ENCODE results near the gene REX1BD. TPM values are rescaled to one million over a fixed set of nuclear protein-coding genes. Genes with fewer than 3 reads are reported as not detected.

REX1BD gene
- total and polyA plus RNA-seq, 2 of the 8 experiments (the other 6 are each of a cell fraction or from before 2014, with no cell fraction given), result 56.8 to 62.7 TPM

DNA sequence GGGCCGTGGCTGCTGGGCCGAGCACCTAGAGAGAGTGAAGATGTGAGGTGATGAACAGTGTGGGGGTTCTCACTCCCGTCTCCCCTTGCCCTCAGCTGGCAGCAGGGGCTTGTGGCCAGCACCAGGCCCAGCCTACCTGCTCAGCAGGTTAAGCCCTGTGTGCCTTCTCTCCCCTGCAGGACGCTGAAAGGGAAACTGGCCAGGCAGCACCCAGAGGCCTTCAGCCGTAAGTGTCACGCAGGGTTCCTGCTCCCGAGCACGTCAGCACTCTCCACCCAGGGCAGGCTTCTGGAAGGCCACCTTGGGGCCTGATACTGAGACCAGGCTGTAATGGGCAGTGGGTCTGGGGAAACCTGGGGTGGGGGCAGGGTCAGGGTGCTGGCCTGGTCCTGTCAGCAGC lies 21.6 kb upstream of the REX1BD start:
- Histone ChIP-seq H4K8ac (ENCODE audit: extremely low read depth, insufficient read depth, low read length) (no peak overlapping the region), H3K4me1 (replicated peaks in 1 of 4; ENCODE audit: control insufficient read depth in 3 of 4, insufficient read depth in 4 of 4, low read length in 3 of 4) (no peaks in the 10 kb centered on the region), H3K9ac (replicated peaks in 1 of 4; ENCODE audit: extremely low read depth in 1 of 4, low read depth in 3 of 4, low read length in 3 of 4) (no peak overlapping the region), H3K36me3 (ENCODE audit: control insufficient read depth in 2 of 4, insufficient read depth in 4 of 4, low read length in 3 of 4) (peaks cover 17 to 47% (median 35%) of the 10 kb centered on the region in 4 experiments), H3K23me2 (ENCODE audit: low read depth, low read length) (peaks cover 2% of the 10 kb centered on the region; the same call in 1 of the 2 replicates), H3K79me1 (ENCODE audit: low read depth, low read length) (no peaks in the 10 kb centered on the region), H2BK12ac (ENCODE audit: low read depth, low read length) (no peak overlapping the region), H3K4ac (replicated peaks; ENCODE audit: insufficient read length, low read depth, low read length) (no peak overlapping the region), H3K9me3 (ENCODE audit: insufficient read depth in 2 of 2, low read depth in 1 of 2, low read length in 1 of 2) (no peaks in the 10 kb centered on the region), H2BK20ac (ENCODE audit: low read length) (no peak overlapping the region), H2AK5ac (ENCODE audit: low read depth, low read length) (no peak overlapping the region), H3K4me3 (ENCODE audit: extremely low read depth in 1 of 4, insufficient read depth in 2 of 4, low read depth in 3 of 4, low read length in 4 of 4) (no peak overlapping the region), H3K23ac (ENCODE audit: insufficient read length) (no peak overlapping the region), H3K18ac (ENCODE audit: extremely low read depth, low read length) (no peak overlapping the region), H4K20me1 (replicated peaks in 1 of 2; ENCODE audit: control insufficient read depth in 1 of 2, insufficient read depth in 2 of 2, low read length in 2 of 2) (peaks cover 0 to 2% of the 10 kb centered on the region in 2 experiments), H3K4me2 (ENCODE audit: insufficient read depth in 1 of 2, low read depth in 2 of 2, low read length in 2 of 2) (no peak overlapping the region), H2BK15ac (ENCODE audit: low read length) (no peak overlapping the region), H2BK120ac (replicated peaks; ENCODE audit: low read depth, low read length) (no peak overlapping the region), H4K91ac (replicated peaks; ENCODE audit: insufficient read length, low read length) (no peak overlapping the region), H3K79me2 (ENCODE audit: control insufficient read depth in 1 of 2, insufficient read depth in 2 of 2, low read length in 2 of 2) (peaks cover under 1 to 2% of the 10 kb centered on the region in 2 experiments; a peak in 3 of 4 replicates), H3K56ac (replicated peaks; ENCODE audit: insufficient read length, low read depth, low read length) (no peak overlapping the region), H3K14ac (ENCODE audit: insufficient read length) (no peak overlapping the region), H3K27ac (ENCODE audit: low read depth, low read length) (no peak overlapping the region), H4K5ac (ENCODE audit: insufficient read length, low read depth, low read length) (no peak overlapping the region), H2AFZ (ENCODE audit: low read length) (no peak overlapping the region), H2BK5ac (ENCODE audit: low read depth, low read length) (no peak overlapping the region), H3K27me3 (replicated peaks in 1 of 4; ENCODE audit: control insufficient read depth in 3 of 4, extremely low read depth in 1 of 4, insufficient read depth in 3 of 4, low read length in 3 of 4) (no peaks in the 10 kb centered on the region)
- 94% methylated on average over 8 of the region's 8 CpGs; no CpG with 5 or more reads in 1 of the 2 experiments for WGBS, 2 experiments (ENCODE audit: extremely low coverage in 1 of 2, insufficient coverage in 1 of 2, insufficient read length in 1 of 2, insufficient replicate concordance in 2 of 2, low coverage in 1 of 2, low lambda C conversion rate in 2 of 2, missing lambda C conversion rate in 1 of 2)
- ChIA-PET CTCF (ENCODE audit: partially characterized antibody) (interaction anchor here (1.0 to 1.8 kb wide), 3 partner anchors 9 to 113 kb away, joined by 5 to 6 read pairs (median 5); partner anchors contain the start of gene KXD1), POLR2A (ENCODE audit: partially characterized antibody) (interaction anchor here (1.1 to 2.5 kb wide), 5 partner anchors 10 to 23 kb away, joined by 3 to 11 read pairs (median 4); partner anchors contain the start of gene REX1BD)
- DNase-seq (ENCODE audit: low read depth in 1 of 2, low spot score in 2 of 2) (no peak), FAIRE-seq (no peak)
- TF ChIP-seq SIN3A (conservative IDR thresholded peaks at IDR 0.05 in 1 of 2, IDR thresholded peaks at IDR 0.05 in 1 of 2; ENCODE audit: low read depth in 1 of 2, low read length in 2 of 2) (no peak), RBBP5 (IDR thresholded peaks at IDR 0.05; ENCODE audit: borderline replicate concordance, low read depth, low read length) (no peak), ATF2 (IDR thresholded peaks at IDR 0.05; ENCODE audit: low read length) (no peak), TEAD4 (IDR thresholded peaks at IDR 0.05; ENCODE audit: low read depth, low read length) (no peak)
